Transverse colon (tissue), 4 donors: ENCODE results near the gene MCRS1. TPM values are rescaled to one million over a fixed set of nuclear protein-coding genes. Genes with fewer than 3 reads are reported as not detected.

Experiments used
- DNase-seq: peaks from one replicate; pipeline ENCODE4 v3.0.0-alpha.2; 2019
- H3K27ac ChIP-seq, 4 donors: fragments of 200-600 bp; sonication (generic); 2 replicates each; pipeline ENCODE4 v1.5.1; 2016 to 2018; ENCODE audit warnings: inconsistent platforms in 4 of 4
- H3K27me3 ChIP-seq: fragments of 200-600 bp; sonication (generic); 2 replicates; pipeline ENCODE4 v1.5.1; 2017; ENCODE audit warnings: inconsistent platforms
- H3K36me3 ChIP-seq, 4 donors: fragments of 200-600 bp; sonication (generic); 2 replicates each; pipeline ENCODE4 v1.5.1; 2017 to 2019; ENCODE audit warnings: inconsistent platforms in 4 of 4
- H3K4me1 ChIP-seq, 4 donors: fragments of 200-600 bp; sonication (generic); 2 replicates each; pipeline ENCODE4 v1.5.1; 2017 to 2020; ENCODE audit warnings: inconsistent platforms in 4 of 4
- H3K4me3 ChIP-seq, 4 donors: fragments of 200-600 bp; sonication (generic); 1 replicate in 1 of 4; 2 replicates in 3 of 4; pipeline versions ENCODE4 v1.5.1 to v1.6.1; 2017 to 2019; ENCODE audit warnings: inconsistent platforms in 4 of 4
- H3K9me3 ChIP-seq, 2 donors: fragments of 200-600 bp; sonication (generic); 2 replicates each; pipeline ENCODE4 v1.5.1; 2017 to 2019; ENCODE audit warnings: inconsistent platforms in 2 of 2
- EP300 ChIP-seq: sonication (generic); formaldehyde crosslinking; IDR thresholded peaks from one replicate; pipeline ENCODE4 v1.6.1; 2017; ENCODE audit warnings: antibody characterized with exemption, low read depth
- POLR2A ChIP-seq: fragments of 450-650 bp; IDR thresholded peaks from one replicate; pipeline ENCODE4 v1.6.1; 2016; ENCODE audit warnings: antibody characterized with exemption, mild to moderate bottlenecking, moderate library complexity
- POLR2AphosphoS5 ChIP-seq, 3 donors: sonication (generic); formaldehyde crosslinking; IDR thresholded peaks; one replicate each; pipeline ENCODE4 v1.6.1; 2016; ENCODE audit warnings: antibody characterized with exemption in 3 of 3
- WGBS, 2 donors: methylation state at CpG; one replicate each; pipeline ENCODE4 v1.1.5; 2018; ENCODE audit warnings: low coverage in 1 of 2; 5-methylcytosine and 5-hydroxymethylcytosine counted together
- in situ Hi-C, 4 donors: fragments of 200-750 bp; cut with MboI; loops; one replicate each; pipeline versions ENCODE4 v1.15.0 to v1.15.1; 2017; ENCODE audit warnings: low sequenced_read_pairs in 3 of 4, low pct_ligation_motif_present in 1 of 4, low pct_unique_long_range_greater_than_20kb in 1 of 4
- intact Hi-C: fragments of 100-400 bp; cut with DNase I; formaldehyde crosslinking; loops from one replicate; pipeline ENCODE4 v1.15.1; 2023; ENCODE audit warnings: low total_unique reads
- total RNA-seq, 4 donors: library from RNA; depleted of rRNA; stranded (reverse); fragments of >200 nt; gene quantifications; one replicate each; pipeline ENCODE4 v1.1.0, GENCODE V29; 2016
- TF ChIP-seq, protein P1 (sequence below), 5 experiments: fragments of 200-600 bp in 3 of 5; fragments of 450-650 bp in 2 of 5; sonication (generic) in 3 of 5; IDR thresholded peaks; 1 replicate in 2 of 5; 2 replicates in 3 of 5; pipeline ENCODE4 v1.5.1; 2016 to 2017; ENCODE audit warnings: antibody characterized with exemption in 5 of 5, inconsistent platforms in 3 of 5, mild to moderate bottlenecking in 2 of 5, moderate library complexity in 1 of 5

MCRS1 gene
- total RNA-seq, 4 donors from 2014 or later: 57.8 to 120 (median 78.4) TPM

DNA sequence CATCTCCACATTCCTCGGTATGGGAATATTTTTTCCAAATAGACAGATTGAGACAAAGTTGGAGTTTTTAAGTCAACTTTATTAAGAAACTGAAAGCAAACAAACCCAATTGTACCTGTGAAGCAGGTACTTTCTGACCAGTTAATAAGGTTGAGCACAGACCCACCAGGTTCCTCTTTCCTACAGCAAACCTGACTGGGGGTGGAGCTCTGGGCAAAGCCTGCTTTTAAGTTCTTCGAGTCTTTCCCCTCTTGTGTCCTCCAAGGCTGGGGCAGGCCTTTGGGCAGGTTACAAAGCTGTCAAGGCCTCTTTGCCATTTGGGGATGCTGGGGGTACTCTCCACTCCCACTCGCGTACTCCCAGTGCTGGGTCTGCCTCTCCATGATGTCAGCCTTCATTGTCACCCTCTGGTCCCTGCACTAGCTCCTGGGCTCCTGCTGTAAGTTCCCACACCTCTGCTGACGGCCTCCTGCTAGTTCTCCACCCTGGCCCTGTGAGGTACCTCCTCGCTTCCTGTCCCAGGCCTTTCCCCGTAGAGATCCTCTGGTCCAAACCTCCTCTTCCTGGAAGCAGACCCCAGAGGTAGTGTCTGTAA, 25.9 kb downstream of the MCRS1 start:
- Histone ChIP-seq H3K36me3 (no peaks in the 10 kb centered on the region), H3K27ac (no peak overlapping the region), H3K4me3 (no peak overlapping the region), H3K4me1 (peaks cover 9 to 25% (median 19%) of the 10 kb centered on the region in 4 donors), H3K9me3 (no peaks in the 10 kb centered on the region), H3K27me3 (peaks cover 78% of the 10 kb centered on the region)
- TF ChIP-seq EP300 (no peak), POLR2A (no peak), POLR2AphosphoS5 (IDR thresholded peaks at IDR 0.05) (no peak)
- TF ChIP-seq, protein P1, sequence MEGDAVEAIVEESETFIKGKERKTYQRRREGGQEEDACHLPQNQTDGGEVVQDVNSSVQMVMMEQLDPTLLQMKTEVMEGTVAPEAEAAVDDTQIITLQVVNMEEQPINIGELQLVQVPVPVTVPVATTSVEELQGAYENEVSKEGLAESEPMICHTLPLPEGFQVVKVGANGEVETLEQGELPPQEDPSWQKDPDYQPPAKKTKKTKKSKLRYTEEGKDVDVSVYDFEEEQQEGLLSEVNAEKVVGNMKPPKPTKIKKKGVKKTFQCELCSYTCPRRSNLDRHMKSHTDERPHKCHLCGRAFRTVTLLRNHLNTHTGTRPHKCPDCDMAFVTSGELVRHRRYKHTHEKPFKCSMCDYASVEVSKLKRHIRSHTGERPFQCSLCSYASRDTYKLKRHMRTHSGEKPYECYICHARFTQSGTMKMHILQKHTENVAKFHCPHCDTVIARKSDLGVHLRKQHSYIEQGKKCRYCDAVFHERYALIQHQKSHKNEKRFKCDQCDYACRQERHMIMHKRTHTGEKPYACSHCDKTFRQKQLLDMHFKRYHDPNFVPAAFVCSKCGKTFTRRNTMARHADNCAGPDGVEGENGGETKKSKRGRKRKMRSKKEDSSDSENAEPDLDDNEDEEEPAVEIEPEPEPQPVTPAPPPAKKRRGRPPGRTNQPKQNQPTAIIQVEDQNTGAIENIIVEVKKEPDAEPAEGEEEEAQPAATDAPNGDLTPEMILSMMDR (IDR thresholded peaks at IDR 0.05): no peak
- intact Hi-C loops: no loop called here
- DNase-seq: no peak
- in situ Hi-C loops: no loop called here
- 84% methylated on average over 7 of the region's 7 CpGs; no CpG with 5 or more reads in 1 of the 2 donors for WGBS, 2 donors

GRCh38 chr12:49541140-49541861, 26.6 kb downstream of the MCRS1 start:
- no peak for DNase-seq
- H3K4me1 ChIP-seq: peaks cover 9 to 25% (median 19%) of the 10 kb centered on the region in 4 donors
- no peak overlapping the region for H3K27ac ChIP-seq
- 80 to 86% methylated on average over 3 to 18 of the region's 18 CpGs for WGBS, 2 donors
- in situ Hi-C loops (no loop called here), intact Hi-C loops (no loop called here)
- H3K9me3 ChIP-seq: no peaks in the 10 kb centered on the region
- H3K36me3 ChIP-seq: no peaks in the 10 kb centered on the region
- no peak overlapping the region for H3K4me3 ChIP-seq
- TF ChIP-seq POLR2A (no peak), POLR2AphosphoS5 (IDR thresholded peaks at IDR 0.05) (no peak), EP300 (no peak)
- TF ChIP-seq, protein P1 (IDR thresholded peaks at IDR 0.05): no peak
- H3K27me3 ChIP-seq: peaks cover 78% of the 10 kb centered on the region

GRCh38 chr12:49540229-49541139, 27.5 kb downstream of the MCRS1 start:
- no peak for DNase-seq
- H3K9me3 ChIP-seq: no peaks in the 10 kb centered on the region
- peaks cover 78% of the 10 kb centered on the region for H3K27me3 ChIP-seq
- no peaks in the 10 kb centered on the region for H3K36me3 ChIP-seq
- WGBS, 2 donors: 55 to 64% methylated on average over 5 to 21 of the region's 21 CpGs
- H3K27ac ChIP-seq: no peak overlapping the region
- intact Hi-C loops: no loop called here
- in situ Hi-C loops: no loop called here
- H3K4me1 ChIP-seq: peaks cover 9 to 25% (median 19%) of the 10 kb centered on the region in 4 donors
- TF ChIP-seq, protein P1 (IDR thresholded peaks at IDR 0.05): no peak
- TF ChIP-seq EP300 (no peak), POLR2AphosphoS5 (IDR thresholded peaks at IDR 0.05) (no peak), POLR2A (no peak)
- no peak overlapping the region for H3K4me3 ChIP-seq
